ENCODE data around the gene STN1. TPM values are rescaled to one million over a fixed set of nuclear protein-coding genes. Genes with fewer than 3 reads are reported as not detected.

STN1 gene
- total RNA-seq, 1 donor from 2014 or later, result 42.3 TPM

DNA sequence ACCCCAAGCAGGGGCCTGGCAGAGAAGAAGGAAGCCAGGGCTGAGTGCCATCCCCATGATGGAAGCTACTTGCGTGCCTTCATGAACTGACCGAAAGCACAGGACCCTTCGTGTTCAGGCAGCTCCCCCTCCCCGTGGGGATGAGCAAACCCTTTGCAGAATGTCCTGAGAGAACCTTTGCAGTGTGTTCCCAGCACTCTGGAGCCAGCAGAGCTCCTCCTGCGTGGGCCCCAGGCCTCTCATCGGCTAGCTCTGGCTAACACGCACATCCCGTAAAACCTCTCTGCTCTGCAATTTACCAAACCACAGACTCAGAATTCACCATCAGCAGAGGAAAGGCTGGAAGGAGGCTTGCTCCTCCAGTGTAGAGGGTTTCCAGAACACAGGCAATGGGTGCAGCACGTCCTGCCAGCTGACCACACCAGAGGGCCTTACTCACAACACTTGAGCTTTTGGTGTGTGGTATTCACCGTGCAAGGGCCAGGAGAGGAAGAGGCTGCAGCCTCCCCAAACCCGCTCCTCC, 65.7 kb downstream of the STN1 start:
- no peaks in the 10 kb centered on the region for H3K27me3 ChIP-seq
- intact Hi-C loops (cut with DNase I), result no loop called here
- peaks cover 57% of the 10 kb centered on the region for H3K4me1 ChIP-seq
- ATAC-seq (no peak), DNase-seq (no peak)
- no peaks in the 10 kb centered on the region for H3K9me3 ChIP-seq
- no peak for TF ChIP-seq CTCF (IDR thresholded peaks at IDR 0.05)
- H3K36me3 ChIP-seq, result no peaks in the 10 kb centered on the region
- H3K27ac ChIP-seq, result peak overlapping the region; percentile 58
- no peak overlapping the region for H3K4me3 ChIP-seq

DNA sequence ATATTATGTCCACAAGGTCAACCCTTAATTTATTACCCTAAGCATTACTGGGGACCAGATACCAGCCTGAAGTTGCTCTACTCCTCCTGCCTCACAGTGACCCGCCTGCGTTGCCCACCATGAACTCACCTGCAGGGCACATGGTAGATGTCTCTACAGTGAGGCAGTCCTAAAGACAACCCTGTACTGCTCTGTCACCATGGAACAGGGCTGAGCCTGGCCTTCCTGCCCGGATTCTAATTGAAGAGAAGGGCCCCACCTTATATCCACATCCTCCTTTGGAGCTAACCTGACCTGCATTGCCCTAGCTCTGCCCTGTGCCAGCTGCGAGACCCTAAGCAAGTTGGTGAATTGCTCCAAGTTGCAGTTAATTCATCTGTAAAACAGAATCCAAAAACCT, 66.7 kb downstream of the STN1 start:
- TF ChIP-seq CTCF (IDR thresholded peaks at IDR 0.05), result no peak
- ATAC-seq, result no peak
- no peak overlapping the region for H3K4me3 ChIP-seq

GRCh38 chr10:103850572-103850895, 67.5 kb downstream of the STN1 start:
- DNase-seq (no peak), ATAC-seq (peak; percentile 3)
- Histone ChIP-seq H3K36me3 (no peaks in the 10 kb centered on the region), H3K4me3 (peak overlapping the region; percentile 17), H3K27me3 (no peaks in the 10 kb centered on the region), H3K9me3 (no peaks in the 10 kb centered on the region), H3K4me1 (peaks cover 52% of the 10 kb centered on the region), H3K27ac (peak overlapping the region; percentile 72)
- no peak for TF ChIP-seq CTCF (IDR thresholded peaks at IDR 0.05)
- intact Hi-C loops (cut with DNase I), result no loop called here

More for the DNA sequence above, 66.7 kb downstream of the STN1 start:
- Histone ChIP-seq H3K4me1 (peaks cover 56% of the 10 kb centered on the region), H3K27me3 (no peaks in the 10 kb centered on the region), H3K36me3 (no peaks in the 10 kb centered on the region), H3K9me3 (no peaks in the 10 kb centered on the region), H3K27ac (no peak overlapping the region)
- intact Hi-C loops (cut with DNase I), result no loop called here
- DNase-seq, result no peak

GRCh38 chr10:103849880-103850571, 68.0 kb downstream of the STN1 start:
- DNase-seq, result no peak
- intact Hi-C loops (cut with DNase I), result no loop called here

DNA sequence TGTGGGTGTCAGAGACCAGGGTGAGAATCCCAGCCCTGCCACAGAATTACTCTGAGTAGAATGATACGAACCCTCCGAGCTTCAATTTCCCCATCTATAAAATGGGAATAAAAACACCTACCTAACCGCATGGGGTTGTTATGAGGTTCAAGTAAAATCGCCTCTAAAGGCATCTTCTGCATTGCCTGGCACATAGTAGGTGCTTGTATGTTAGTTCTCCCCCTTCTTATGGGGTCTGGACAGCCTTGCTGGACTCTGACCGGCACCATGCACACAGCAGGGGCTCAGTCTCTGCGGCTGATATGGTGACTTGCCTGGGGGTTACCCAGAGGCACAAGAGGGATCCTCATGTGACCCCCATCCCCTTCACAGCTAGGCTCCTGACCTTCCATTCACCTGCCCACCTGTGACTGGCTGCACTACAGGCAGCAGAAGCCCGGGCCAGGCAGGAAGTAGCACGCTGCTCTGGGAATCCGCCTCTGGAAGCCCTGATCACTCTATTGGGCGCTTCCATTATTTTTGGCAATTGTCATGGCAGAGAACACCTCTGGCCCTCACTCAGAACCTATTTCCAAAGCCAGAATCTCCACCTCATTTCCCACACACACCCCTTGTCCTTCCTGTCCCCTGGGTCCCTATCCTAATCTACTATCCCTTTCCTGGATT, 68.6 kb downstream of the STN1 start:
- peak overlapping the region; percentile 72 for H3K27ac ChIP-seq
- H3K36me3 ChIP-seq, result no peaks in the 10 kb centered on the region
- no peaks in the 10 kb centered on the region for H3K9me3 ChIP-seq

More at GRCh38 chr10:103849880-103850571, 68.0 kb downstream of the STN1 start:
- peak; percentile 53 for ATAC-seq
- Histone ChIP-seq H3K9me3 (no peaks in the 10 kb centered on the region), H3K27me3 (no peaks in the 10 kb centered on the region), H3K27ac (peak overlapping the region; percentile 72), H3K36me3 (no peaks in the 10 kb centered on the region), H3K4me3 (peak overlapping the region; percentile 17), H3K4me1 (peaks cover 52% of the 10 kb centered on the region)
- no peak for TF ChIP-seq CTCF (IDR thresholded peaks at IDR 0.05)

More for the DNA sequence above, 68.6 kb downstream of the STN1 start:
- no peaks in the 10 kb centered on the region for H3K27me3 ChIP-seq
- DNase-seq (no peak), ATAC-seq (no peak)
- intact Hi-C loops (cut with DNase I), result no loop called here
- peaks cover 58% of the 10 kb centered on the region for H3K4me1 ChIP-seq
- no peak for TF ChIP-seq CTCF (IDR thresholded peaks at IDR 0.05)
- H3K4me3 ChIP-seq, result peak overlapping the region; percentile 17

Data from upper lobe of right lung (tissue), 1 donor.